Occipital lobe (tissue), 2 donors: Measurements from ENCODE around the gene OBSL1. TPM values are rescaled to one million over a fixed set of nuclear protein-coding genes. Genes with fewer than 3 reads are reported as not detected.

Experiments used
- DNase-seq: peaks from one replicate; lab custom pipeline; 2025; lab: John Stamatoyannopoulos, UW
- total RNA-seq: library from RNA; depleted of rRNA; stranded (reverse); fragments of >200 nt; gene quantifications from one replicate; pipeline ENCODE4 v1.2.3, GENCODE V29; 2014

The OBSL1 gene
- total RNA-seq, 1 donor from 2014 or later: 39.9 TPM

DNA sequence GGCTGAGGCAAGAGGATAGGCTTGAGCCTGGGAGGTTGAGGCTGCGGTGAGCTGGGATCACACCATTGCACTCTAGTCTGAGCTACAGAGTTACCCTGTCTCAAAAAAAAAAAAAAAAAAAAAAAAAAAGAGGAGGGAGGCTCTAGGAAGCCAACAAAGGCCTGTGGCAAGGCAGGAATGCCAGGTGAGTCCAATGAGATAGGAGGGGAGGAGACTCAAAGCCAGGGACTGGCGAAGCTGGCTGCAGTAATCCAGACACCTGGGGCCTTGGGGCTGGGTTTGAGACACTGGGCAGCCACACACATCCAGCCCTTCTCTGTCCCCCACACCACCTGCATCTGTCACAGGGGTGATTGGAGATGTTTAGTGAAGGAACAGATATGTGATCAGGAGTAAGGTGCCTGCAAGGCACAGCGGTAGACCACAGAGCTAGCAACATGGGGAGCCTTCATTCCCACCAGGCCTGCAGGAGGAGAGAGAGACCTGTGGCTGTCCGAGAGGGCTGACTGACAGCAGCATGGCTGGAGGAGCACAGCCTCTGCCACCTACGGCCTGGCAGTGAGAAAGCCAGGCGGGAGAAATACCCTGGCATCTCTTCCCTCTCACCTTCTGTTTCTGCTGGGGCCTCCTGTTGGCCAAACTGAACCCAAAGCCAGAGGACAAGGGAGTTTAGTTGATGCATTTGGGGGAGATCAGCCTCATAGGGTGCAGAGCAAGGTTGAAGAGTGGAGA is 37.2 kb downstream of the OBSL1 start:
- no peak for DNase-seq

DNA sequence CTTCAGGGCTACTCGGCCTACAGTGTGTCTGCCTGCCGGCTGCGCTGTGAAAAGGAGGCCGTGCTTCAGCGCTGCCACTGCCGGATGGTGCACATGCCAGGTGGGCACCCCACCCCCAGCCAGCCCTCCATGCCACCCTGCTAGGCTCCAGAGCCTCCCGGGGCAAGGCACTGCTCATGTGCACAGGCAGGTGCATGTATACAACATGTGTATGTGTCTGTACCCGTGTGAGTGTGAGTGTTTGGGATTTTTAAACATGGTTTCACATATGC is 39.0 kb downstream of the OBSL1 start:
- DNase-seq: no peak

- no peak for DNase-seq
Observed at GRCh38 chr2:219531639-219532377, 39.5 kb downstream of the OBSL1 start.

- DNase-seq: peak; percentile 83
Observed at GRCh38 chr2:219530048-219530963, 41.0 kb downstream of the OBSL1 start.

DNA sequence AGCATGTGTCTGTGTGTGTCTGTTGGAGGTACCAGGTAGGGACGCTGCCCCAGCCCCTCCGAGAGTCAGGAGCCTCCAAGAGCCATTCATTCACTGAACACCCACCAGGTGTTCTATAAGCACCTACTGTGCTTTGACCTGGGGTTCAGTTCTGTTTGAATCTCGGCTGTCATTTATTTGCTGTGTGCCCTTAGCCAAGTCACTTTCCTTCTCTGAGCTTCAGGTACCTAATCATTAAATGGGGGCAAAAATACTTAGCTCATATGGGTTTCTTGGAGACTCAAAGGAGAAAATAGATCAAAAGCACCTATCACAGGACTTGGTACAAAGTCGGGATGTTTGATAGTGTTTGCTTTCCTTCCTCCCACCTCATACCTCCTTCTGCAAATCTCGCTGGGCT is 43.9 kb downstream of the OBSL1 start:
- no peak for DNase-seq

GRCh38 chr2:219527076-219527394 is 44.3 kb downstream of the OBSL1 start:
- DNase-seq: no peak

DNA sequence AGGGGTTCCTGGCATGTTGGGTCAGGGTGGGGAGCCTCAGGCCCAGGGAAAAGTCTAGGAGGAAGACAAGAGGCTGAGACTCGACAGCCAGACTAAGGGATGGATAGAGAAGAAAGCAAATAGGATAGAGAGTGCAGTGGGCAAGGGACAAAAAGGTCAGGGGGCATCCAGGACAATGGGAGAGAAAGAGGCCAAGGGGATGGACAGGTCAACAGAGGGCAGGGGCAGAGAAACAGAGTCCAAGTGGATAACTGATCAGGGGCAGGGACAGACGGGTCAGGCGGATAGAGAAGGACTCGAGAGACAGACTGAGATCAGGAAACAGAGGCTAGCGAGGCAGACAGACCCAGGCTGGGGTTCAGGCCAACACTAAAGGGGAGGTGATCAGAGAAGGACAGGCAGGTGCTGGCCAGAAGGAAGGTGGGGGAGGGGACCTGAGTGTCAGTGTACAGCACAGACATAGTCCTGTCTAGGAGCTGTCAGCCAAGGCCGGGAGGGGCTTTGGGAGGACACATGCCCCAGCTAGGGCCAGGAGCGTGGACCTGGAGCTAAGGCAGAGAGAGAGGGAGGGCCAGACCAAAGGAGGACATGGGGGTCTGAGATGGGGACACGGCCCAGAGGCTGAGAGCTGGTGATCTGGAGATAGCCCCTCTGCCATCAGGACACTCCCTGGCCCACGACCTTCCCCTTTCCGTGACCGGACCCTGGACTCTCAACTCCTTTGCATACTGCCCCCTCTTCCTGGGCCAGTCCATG is 44.8 kb downstream of the OBSL1 start:
- DNase-seq: no peak

DNA sequence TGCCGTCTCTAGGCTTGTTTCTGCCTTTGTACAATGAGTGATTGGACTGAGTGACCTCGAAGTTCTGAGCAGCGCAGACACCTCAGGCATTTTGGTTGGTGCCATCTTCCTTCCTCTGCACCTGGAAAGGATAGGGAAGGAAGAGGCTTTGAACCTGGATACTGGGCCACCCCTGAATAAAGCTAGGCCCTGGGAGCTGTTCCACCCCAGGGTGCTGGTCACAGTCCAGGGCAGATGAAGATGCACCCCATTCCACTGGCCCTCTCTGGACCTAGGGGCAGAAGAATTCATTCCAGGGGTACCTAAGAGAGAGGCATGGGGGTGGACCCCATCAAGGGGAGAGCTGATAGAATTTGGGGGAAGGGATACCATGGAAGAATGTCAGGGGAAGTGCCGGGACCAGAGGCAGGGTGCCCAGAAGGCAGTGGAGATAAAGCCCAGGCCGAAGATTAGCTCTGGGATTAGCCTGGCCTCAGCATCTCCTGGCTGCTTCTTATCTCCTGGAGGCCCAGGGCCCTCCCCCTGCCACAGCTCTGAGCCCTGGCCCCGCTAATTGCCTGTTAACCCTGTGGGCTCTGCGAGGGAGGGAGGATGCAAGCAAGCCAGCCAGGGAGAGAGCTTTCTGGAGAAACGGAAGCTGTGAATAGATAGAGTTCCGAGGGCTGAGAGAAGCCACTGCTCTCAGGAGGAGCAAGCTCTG is 45.7 kb downstream of the OBSL1 start:
- no peak for DNase-seq

GRCh38 chr2:219524817-219525216 is 46.5 kb downstream of the OBSL1 start:
- no peak for DNase-seq

DNA sequence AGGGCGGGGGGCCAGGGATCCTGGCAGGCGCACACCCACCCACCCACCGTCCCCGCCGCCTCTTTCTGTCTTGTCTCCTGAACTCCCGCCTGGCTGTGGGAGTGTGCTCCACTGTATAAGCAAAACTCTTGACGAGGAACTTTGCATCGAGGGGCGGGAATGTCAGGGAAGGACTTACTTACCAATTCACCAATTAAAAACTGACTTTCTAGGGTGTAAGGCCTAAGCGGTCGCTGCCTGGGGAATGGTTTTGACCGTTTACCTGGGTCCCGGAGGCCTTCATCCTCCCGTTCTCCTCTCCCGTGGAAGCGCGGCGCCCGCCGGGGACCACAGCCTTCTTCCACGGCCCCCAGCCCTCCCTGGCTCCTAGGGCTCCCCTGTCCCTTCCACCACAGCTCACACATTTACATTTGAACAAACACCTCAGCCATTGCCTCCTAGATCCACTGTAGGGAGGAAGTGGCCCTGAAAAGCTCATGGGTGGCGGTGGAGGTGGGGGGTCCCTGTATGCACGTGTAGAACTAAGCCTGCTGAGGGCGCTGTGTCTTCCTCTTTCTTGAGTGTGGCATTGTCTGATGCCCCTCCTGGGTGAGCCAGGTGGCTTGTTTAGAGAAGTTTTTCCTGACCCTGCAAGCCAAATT is 48.2 kb downstream of the OBSL1 start:
- DNase-seq: no peak

GRCh38 chr2:219522111-219523030 is 49.0 kb downstream of the OBSL1 start:
- DNase-seq: no peak

DNA sequence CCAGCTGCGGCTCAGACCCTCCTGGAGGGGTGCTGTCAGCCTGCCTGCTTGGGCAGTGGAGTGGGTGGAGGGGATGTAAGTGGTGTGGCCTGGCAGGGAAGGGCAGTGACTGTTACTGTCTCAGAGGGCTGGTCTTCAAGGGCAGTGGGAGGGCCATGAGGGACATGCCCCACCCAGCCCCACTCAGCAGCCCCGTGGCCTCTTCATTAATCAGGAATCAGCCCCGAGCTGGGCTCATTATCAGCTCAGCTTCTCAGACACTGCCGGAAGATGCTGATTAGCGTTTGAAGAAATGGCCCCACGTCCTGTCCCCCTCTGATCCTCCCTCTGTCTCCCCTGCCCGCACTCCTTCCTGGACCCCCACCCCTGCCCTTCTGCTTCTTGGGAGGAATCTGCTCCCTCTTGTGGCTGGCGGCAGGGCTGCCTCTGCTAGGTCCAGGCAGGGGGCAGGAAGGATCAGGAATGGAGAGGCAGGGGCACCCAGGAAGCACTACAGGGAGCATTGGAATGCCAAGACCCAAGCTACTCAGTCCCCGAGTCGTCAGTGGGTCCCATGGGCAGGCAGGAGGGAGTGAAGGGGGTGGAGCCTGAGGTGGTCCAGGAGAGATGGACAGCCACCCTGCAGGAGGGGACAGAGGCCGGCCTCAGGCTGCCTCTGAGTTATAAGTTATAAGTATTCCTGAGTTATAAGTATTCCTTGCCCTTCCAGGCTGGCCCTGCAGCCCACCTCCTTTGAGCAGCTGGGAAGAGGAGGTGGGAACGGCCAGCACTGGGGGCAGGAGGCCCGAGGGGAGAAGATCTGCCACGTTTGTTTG is 50.1 kb downstream of the OBSL1 start:
- no peak for DNase-seq

- DNase-seq: no peak
Observed at GRCh38 chr2:219520079-219520478, 51.3 kb downstream of the OBSL1 start.

- no peak for DNase-seq
Observed at GRCh38 chr2:219519526-219519916, 51.8 kb downstream of the OBSL1 start.

DNA sequence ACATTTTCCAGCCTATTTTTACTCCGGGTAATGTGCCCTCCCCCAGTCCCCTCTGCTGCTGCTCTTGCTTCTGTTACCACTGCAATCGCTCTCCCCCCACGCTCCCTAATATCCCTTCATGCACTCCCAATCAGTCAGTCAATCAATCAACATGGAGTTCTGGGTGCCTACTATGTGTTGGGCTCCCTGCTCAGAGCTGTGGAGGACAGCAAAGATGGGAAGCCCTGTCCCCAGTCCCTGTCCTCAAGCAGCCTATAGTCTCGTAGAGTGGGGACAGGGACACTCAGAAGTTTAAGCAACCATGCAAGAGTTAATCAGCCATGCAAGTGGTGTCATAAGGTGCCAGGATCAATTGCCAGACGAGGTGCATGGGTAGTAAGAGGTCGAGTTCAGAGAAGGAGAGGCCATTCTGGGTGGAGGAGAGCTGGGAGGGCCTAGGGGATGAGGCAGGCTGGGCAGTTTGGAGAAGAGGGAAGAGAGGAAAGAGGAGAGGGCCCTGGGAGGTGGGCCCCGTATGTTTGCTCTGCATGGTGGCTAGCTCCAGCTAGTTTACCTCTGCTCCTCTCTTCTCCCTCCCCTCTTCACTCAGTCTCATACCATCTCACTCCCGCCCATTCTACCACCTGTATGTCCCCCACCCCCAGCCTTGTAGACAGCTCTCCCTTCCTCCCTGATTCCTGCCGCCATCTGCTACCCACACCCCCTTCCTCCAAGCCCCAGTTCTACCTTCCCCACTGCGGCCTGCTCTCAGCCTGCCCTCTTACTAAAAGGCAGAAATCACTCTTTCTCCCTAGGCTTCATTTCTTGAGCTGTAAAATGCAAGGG is 53.2 kb downstream of the OBSL1 start:
- no peak for DNase-seq

DNA sequence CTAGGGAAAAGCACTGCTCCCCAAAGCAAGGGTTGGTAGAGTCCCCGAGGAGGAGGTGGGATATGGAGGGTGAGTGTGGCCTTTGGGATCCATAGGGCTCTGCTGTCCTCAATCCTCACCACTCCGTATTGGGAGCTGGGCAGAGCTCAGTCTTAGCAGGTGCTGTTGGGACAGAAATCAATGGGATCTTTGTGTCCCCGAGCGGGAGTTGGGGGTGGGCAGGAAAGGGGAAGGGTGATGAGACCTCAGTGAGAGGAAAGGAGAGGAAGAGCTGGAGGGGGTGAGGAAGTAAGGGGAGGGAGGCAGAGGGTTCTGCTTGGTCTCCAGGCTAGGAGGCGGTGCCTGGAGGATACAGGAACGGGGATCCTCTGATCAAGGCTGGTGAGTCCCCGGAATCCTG is 54.5 kb downstream of the OBSL1 start:
- no peak for DNase-seq

- DNase-seq: no peak
Observed at GRCh38 chr2:219515874-219516629, 55.3 kb downstream of the OBSL1 start.
